Ovary (tissue), 3 donors: ENCODE results near the gene MS4A14.

ENCODE experiments used
- CTCF ChIP-seq, 3 donors: fragments of 450-650 bp in 2 of 3; fragments of 200-600 bp in 1 of 3; IDR thresholded peaks; one replicate each; pipeline versions ENCODE4 v1.5.1 to v1.8.0; 2016 to 2022; ENCODE audit warnings: antibody characterized with exemption in 3 of 3, mild to moderate bottlenecking in 1 of 3
- POLR2A ChIP-seq: fragments of 450-650 bp; IDR thresholded peaks from one replicate; pipeline ENCODE4 v1.6.1; 2017; ENCODE audit warnings: antibody characterized with exemption, mild to moderate bottlenecking, moderate library complexity
- donor health status: DM: no; HTN: no; CAD: no.

DNA sequence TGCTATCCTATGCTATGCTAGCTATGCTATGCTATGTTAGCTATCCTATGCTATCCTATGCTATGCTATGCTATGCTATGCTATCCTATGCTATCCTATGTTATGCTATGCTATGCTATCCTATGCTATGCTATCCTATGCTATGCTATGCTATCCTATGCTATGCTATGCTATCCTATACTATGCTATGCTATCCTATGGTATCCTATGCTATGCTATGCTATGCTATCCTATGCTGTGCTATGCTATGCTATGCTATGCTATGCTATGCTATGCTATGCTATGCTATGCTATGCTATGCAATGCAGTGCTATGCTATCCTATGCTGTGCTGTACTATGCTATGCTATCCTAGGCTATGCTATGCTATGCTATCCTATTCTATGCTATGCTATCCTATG is 50.8 kb downstream of the MS4A14 start:
- TF ChIP-seq CTCF (IDR thresholded peaks at IDR 0.05) (no peak), POLR2A (no peak)
